Measurements from ENCODE around the gene RGS10.
A peak's percentile ranks its signal among the peaks of the same experiment; 100 is the strongest.

RGS10 gene

DNA sequence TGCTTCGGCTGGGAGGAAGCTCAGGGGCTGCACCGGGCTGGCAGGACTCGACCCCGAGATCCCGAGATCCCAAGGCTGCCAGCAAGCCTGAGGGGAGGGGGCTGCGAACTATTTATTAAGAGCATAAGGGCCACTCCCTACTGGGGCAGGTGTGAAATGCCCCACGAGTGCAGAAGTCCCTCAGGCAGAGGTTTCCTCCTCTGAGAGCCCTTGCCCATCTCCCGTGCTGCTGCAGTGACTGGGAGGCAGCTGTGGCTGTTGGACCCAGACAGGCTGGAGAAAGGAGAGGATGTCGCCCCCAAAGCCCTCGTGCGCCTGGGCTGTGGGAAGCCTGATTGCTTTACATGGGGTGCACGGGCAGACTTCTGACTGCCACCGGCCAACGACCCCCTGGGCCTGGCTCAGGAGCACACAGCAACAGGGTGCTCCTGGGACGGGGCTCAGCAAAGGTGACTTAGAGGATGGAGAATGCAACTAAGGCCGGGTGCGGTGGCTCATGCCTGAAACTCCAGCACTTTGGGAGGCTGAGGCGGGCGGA lies 39.8 kb downstream of the RGS10 start:
- in situ Hi-C loops (cut with MboI; ENCODE audit: low sequenced_read_pairs, unreplicated experiment), result no loop called here
- DNase-seq (ENCODE audit: low spot score), result no peak
- TF ChIP-seq, protein P1, sequence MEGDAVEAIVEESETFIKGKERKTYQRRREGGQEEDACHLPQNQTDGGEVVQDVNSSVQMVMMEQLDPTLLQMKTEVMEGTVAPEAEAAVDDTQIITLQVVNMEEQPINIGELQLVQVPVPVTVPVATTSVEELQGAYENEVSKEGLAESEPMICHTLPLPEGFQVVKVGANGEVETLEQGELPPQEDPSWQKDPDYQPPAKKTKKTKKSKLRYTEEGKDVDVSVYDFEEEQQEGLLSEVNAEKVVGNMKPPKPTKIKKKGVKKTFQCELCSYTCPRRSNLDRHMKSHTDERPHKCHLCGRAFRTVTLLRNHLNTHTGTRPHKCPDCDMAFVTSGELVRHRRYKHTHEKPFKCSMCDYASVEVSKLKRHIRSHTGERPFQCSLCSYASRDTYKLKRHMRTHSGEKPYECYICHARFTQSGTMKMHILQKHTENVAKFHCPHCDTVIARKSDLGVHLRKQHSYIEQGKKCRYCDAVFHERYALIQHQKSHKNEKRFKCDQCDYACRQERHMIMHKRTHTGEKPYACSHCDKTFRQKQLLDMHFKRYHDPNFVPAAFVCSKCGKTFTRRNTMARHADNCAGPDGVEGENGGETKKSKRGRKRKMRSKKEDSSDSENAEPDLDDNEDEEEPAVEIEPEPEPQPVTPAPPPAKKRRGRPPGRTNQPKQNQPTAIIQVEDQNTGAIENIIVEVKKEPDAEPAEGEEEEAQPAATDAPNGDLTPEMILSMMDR (IDR thresholded peaks at IDR 0.05; ENCODE audit: borderline replicate concordance, control extremely low read depth, extremely low read depth, insufficient read depth, missing control alignments), result no peak

DNA sequence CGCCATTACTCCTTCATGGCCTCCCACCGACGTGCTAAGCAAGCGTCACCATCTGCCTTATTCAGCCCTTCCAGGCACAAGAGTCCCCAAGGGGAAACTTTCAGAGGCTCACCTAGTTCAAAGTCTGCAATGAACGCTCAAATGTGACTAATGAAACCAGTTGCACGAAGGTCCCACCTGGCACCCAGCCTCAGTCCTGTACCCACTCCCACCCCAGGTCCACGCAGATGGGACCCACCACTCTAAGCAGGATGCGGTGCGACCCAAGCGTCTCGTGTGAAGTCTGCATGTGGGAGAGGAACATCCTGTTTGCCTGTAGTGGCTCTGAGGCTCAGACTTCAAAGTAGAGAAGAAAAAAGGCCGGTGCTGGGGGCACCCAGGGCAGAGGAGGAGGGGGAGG lies 40.3 kb downstream of the RGS10 start:
- TF ChIP-seq, protein P1 (IDR thresholded peaks at IDR 0.05; ENCODE audit: borderline replicate concordance, control extremely low read depth, extremely low read depth, insufficient read depth, missing control alignments), result no peak
- peak; percentile 66 for DNase-seq (ENCODE audit: low spot score)
- in situ Hi-C loops (cut with MboI; ENCODE audit: low sequenced_read_pairs, unreplicated experiment), result no loop called here

- in situ Hi-C loops (cut with MboI; ENCODE audit: low sequenced_read_pairs, unreplicated experiment), result no loop called here
- peak; percentile 48 for DNase-seq (ENCODE audit: low spot score)
- TF ChIP-seq, protein P1 (IDR thresholded peaks at IDR 0.05; ENCODE audit: borderline replicate concordance, control extremely low read depth, extremely low read depth, insufficient read depth, missing control alignments), result no peak
These were observed 40.8 kb downstream of the RGS10 start for GRCh38 chr10:119501690-119502089.

- TF ChIP-seq, protein P1 (IDR thresholded peaks at IDR 0.05; ENCODE audit: borderline replicate concordance, control extremely low read depth, extremely low read depth, insufficient read depth, missing control alignments), result no peak
- in situ Hi-C loops (cut with MboI; ENCODE audit: low sequenced_read_pairs, unreplicated experiment), result no loop called here
- DNase-seq (ENCODE audit: low spot score), result no peak
These were observed 41.7 kb downstream of the RGS10 start for GRCh38 chr10:119500821-119501220.

- in situ Hi-C loops (cut with MboI; ENCODE audit: low sequenced_read_pairs, unreplicated experiment), result no loop called here
- TF ChIP-seq, protein P1 (IDR thresholded peaks at IDR 0.05; ENCODE audit: borderline replicate concordance, control extremely low read depth, extremely low read depth, insufficient read depth, missing control alignments), result no peak
- no peak for DNase-seq (ENCODE audit: low spot score)
These were observed 42.3 kb downstream of the RGS10 start for GRCh38 chr10:119500123-119500795.

- TF ChIP-seq, protein P1 (IDR thresholded peaks at IDR 0.05; ENCODE audit: borderline replicate concordance, control extremely low read depth, extremely low read depth, insufficient read depth, missing control alignments), result no peak
- in situ Hi-C loops (cut with MboI; ENCODE audit: low sequenced_read_pairs, unreplicated experiment), result no loop called here
These were observed 42.9 kb downstream of the RGS10 start for GRCh38 chr10:119499677-119500002.

More at GRCh38 chr10:119499677-119500002, 42.9 kb downstream of the RGS10 start:
- DNase-seq (ENCODE audit: low spot score), result no peak
